Activated CD8-positive, alpha-beta T cell treated with anti-CD3 and anti-CD28 coated beads, Interleukin-2, amount 10 ng/mL, durations not matched to agents 7 days and 5 days (primary cell): ENCODE measurements around the gene CERK. TPM values are rescaled to one million over a fixed set of nuclear protein-coding genes. Genes with fewer than 3 reads are reported as not detected.

ENCODE experiments used
- ATAC-seq: fragments of 150-1000 bp; cut with Tn5 transposase; one replicate; pipeline ENCODE4 v1.10.0; 2021; ENCODE audit warnings: moderate library complexity
- CTCF ChIA-PET: fragments of 350-600 bp; sonication (Branson Sonifier 250); formaldehyde crosslinking; loops from one replicate; lab custom pipeline; 2021; ENCODE audit warnings: antibody characterized with exemption; lab: Charles Lee
- POLR2A ChIA-PET: fragments of 350-600 bp; sonication (Branson Sonifier 250); formaldehyde crosslinking; loops from one replicate; lab custom pipeline; 2021; ENCODE audit warnings: antibody characterized with exemption; lab: Charles Lee
- DNase-seq: peaks from one replicate; pipeline ENCODE4 v3.0.0-alpha.2; 2020
- H3K27ac Mint-ChIP-seq: one replicate; pipeline ENCODE4 v1.8.0; 2021; ENCODE audit warnings: mild to moderate bottlenecking, mixed read lengths
- H3K27me3 Mint-ChIP-seq: one replicate; pipeline ENCODE4 v1.8.0; 2021; ENCODE audit warnings: low read depth, mixed read lengths
- H3K36me3 Mint-ChIP-seq: one replicate; pipeline ENCODE4 v1.8.0; 2021; ENCODE audit warnings: low read depth, mixed read lengths
- H3K4me1 Mint-ChIP-seq: one replicate; pipeline ENCODE4 v1.8.0; 2021; ENCODE audit warnings: low read depth, mixed read lengths
- H3K4me3 Mint-ChIP-seq: one replicate; pipeline ENCODE4 v1.8.0; 2021; ENCODE audit warnings: mild to moderate bottlenecking, mixed read lengths
- H3K9me3 Mint-ChIP-seq: one replicate; pipeline ENCODE4 v1.8.0; 2022; ENCODE audit warnings: mixed read lengths; ENCODE audit not compliant: insufficient read depth
- total RNA-seq, 2 experiments: library from RNA; stranded (reverse); gene quantifications; one replicate each; pipeline ENCODE4 v1.2.3, GENCODE V29; 2021

Gene CERK
- total RNA-seq, 2 experiments from 2014 or later, result 61.1 to 65.6 TPM

DNA sequence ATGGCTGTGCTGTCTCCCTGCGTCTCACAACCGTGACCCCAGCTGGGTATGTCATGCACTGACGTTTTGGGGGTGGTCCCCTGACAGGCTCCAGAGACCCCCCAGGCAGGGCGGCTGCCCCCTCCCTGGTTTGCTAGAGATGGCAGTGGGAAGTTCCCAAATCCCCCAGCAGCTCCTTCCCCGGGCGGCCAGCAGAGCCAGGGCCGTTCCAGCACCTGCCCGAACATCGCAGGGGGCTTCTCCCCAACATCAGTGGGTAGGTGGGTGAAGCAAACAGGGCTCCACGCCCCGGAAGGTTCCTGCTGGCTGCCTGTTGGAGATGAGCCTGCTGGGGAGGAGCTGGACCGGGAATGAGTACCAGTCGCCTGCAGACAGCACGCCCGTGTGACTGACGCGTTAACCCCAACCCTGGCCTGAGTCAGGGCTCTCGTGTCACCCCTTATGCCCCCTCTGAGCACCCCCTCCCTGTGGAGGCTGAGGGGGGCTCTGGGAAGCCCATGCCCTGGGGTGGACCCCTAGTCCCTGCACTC lies 72.2 kb downstream of the CERK start:
- no peak overlapping the region for H3K27ac Mint-ChIP-seq
- ChIA-PET POLR2A (no interaction called here), CTCF (no interaction called here)
- H3K27me3 Mint-ChIP-seq, result no peaks in the 10 kb centered on the region
- H3K36me3 Mint-ChIP-seq, result no peaks in the 10 kb centered on the region
- no peak for DNase-seq
- ATAC-seq, result no peak
- no peak overlapping the region for H3K4me3 Mint-ChIP-seq
- no peaks in the 10 kb centered on the region for H3K9me3 Mint-ChIP-seq
- peaks cover 2% of the 10 kb centered on the region for H3K4me1 Mint-ChIP-seq

DNA sequence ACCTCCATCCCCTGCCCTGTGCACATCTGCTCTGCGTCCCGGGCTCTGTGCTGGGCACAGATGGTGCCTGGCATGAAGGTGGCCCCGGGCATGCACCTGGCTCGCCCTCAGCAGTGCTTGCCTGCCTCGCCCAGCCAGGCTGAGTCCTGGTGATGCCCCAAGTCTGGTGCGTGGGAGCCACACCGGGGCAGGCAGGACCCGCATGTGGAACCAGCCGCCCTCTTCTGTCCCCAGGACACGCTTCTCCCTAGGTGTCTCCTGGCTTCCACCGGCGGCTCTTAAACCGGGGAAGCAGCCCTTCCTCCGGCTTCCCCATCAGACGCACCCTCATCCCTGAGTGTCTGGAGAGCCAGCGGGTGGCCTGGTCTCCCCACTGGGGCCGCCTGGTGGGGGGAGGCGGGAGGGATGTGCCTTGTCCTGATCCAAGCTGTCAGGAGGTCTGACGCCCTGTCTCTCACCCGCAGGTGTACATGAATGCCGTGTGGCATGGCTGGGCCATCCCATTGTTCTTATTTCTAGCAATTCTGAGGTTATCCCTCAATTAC lies 72.8 kb downstream of the CERK start:
- Mint-ChIP-seq H3K4me3 (no peak overlapping the region), H3K36me3 (no peaks in the 10 kb centered on the region), H3K27ac (no peak overlapping the region), H3K9me3 (no peaks in the 10 kb centered on the region), H3K27me3 (no peaks in the 10 kb centered on the region), H3K4me1 (peaks cover 5% of the 10 kb centered on the region)
- no peak for ATAC-seq
- DNase-seq, result no peak
- POLR2A ChIA-PET, result no interaction called here
- CTCF ChIA-PET, result no interaction called here

DNA sequence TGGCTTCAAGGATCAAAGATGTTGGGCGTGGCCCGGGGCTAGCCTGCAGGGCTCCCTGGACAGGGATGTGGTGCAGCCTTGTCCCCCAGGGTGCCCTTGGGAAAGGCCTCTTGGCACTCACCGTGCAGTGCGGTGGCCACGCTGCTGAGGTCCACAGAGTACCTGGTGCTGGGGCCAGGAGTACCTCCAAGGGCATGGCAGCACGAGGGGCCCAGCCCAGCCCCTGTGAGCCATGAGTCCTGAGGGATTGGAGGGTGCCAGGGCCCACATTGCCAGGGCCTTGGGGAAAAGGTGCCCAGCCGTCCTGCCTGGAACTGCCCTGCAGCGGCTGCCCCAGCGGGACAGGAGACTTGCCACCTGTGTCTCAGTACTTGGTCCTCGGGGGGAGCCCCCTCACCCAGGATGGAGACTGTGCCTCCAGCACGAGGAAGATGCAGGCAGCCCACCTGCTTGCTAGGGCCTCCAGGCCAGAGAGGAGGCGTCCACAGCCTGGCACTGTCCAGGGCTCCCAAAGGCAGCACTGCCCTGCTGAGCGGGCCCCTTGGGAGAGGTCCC lies 73.7 kb downstream of the CERK start:
- Mint-ChIP-seq H3K27me3 (no peaks in the 10 kb centered on the region), H3K4me1 (peaks cover 9% of the 10 kb centered on the region), H3K4me3 (no peak overlapping the region), H3K9me3 (no peaks in the 10 kb centered on the region), H3K27ac (no peak overlapping the region), H3K36me3 (no peaks in the 10 kb centered on the region)
- ChIA-PET POLR2A (no interaction called here), CTCF (no interaction called here)
- ATAC-seq (no peak), DNase-seq (no peak)

DNA sequence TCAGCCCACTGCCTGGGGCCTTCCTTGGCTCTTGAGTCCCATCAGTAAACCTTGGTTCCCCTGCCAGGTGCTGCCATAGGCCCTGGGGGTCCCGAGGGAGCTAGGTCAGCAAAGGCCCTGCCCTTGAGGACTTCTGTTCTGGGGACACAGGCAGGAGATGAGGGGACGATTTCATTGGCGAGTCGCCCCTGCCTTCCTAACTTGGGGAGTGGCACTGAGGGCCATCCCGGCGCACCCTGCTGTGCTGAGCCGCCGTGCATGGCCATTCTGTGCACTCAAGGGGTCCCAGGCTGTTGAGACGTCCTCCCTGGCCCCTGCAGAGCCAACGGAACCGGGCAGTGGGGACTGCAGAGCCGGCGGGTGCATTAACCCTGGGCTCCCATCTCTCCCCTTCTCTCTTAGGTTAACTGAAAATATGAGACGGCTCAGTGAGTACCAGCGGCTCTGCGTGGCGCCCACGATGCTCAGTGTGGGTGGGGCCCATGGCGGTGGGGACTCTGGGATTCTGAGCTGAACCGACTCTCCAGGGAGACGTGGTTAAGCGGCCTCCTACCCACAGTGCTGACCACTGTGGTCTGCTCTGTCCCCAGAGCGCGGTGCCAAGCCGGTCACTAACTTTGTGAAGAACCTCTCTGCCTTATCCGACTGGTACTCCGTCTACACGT lies 74.5 kb downstream of the CERK start:
- peaks cover 9% of the 10 kb centered on the region for H3K4me1 Mint-ChIP-seq
- POLR2A ChIA-PET, result no interaction called here
- no peak overlapping the region for H3K27ac Mint-ChIP-seq
- no peak for DNase-seq
- CTCF ChIA-PET, result no interaction called here
- H3K9me3 Mint-ChIP-seq, result no peaks in the 10 kb centered on the region
- no peaks in the 10 kb centered on the region for H3K27me3 Mint-ChIP-seq
- H3K4me3 Mint-ChIP-seq, result no peak overlapping the region
- ATAC-seq, result no peak
- no peaks in the 10 kb centered on the region for H3K36me3 Mint-ChIP-seq

DNA sequence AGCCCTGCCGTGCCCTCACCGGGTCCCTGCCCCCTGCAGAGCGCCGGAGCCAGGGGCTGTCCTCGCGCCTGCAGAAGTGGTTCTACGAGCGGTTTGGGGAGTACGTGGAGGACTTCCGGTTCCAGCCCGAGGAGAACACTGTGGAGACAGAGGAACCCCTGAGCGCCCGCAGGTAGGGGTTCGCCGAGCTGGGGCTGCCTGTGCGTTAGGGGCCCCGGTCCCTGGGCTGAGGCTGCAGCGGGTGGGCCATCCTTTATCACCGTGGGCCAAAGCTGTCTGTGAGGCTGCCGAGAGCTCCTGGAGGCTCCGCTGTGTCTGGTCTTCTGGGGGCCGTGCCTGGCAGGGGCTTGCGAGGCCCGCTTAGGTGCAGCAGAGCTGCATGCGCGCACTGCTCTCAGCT lies 75.1 kb downstream of the CERK start:
- DNase-seq (no peak), ATAC-seq (no peak)
- Mint-ChIP-seq H3K4me1 (peaks cover 9% of the 10 kb centered on the region), H3K36me3 (no peaks in the 10 kb centered on the region), H3K27me3 (no peaks in the 10 kb centered on the region), H3K4me3 (no peak overlapping the region), H3K9me3 (no peaks in the 10 kb centered on the region), H3K27ac (no peak overlapping the region)
- ChIA-PET POLR2A (no interaction called here), CTCF (no interaction called here)

DNA sequence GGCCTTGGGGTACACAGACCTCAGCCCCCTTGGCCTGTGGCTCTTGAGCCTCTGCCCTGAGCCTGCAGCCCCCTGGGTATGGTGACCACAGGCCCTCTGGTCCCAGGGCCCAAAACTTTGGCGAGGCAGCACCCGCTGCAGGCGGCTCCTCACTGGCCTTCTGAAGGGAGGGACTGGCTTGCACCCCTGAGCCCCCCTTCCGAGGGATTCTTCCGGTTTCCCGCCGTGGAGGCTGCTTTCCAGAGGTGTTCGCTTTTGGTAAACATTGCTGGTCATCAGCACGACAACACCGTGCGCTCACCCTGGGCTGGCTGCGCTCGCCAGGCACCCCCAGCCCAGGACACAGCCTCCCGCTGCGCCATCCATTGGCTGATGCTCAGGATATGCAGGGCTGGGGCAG lies 75.8 kb downstream of the CERK start:
- ATAC-seq (no peak), DNase-seq (no peak)
- H3K9me3 Mint-ChIP-seq, result no peaks in the 10 kb centered on the region
- ChIA-PET POLR2A (no interaction called here), CTCF (no interaction called here)
- no peaks in the 10 kb centered on the region for H3K36me3 Mint-ChIP-seq
- no peak overlapping the region for H3K4me3 Mint-ChIP-seq
- H3K4me1 Mint-ChIP-seq, result peaks cover 9% of the 10 kb centered on the region
- H3K27me3 Mint-ChIP-seq, result no peaks in the 10 kb centered on the region
- H3K27ac Mint-ChIP-seq, result no peak overlapping the region

DNA sequence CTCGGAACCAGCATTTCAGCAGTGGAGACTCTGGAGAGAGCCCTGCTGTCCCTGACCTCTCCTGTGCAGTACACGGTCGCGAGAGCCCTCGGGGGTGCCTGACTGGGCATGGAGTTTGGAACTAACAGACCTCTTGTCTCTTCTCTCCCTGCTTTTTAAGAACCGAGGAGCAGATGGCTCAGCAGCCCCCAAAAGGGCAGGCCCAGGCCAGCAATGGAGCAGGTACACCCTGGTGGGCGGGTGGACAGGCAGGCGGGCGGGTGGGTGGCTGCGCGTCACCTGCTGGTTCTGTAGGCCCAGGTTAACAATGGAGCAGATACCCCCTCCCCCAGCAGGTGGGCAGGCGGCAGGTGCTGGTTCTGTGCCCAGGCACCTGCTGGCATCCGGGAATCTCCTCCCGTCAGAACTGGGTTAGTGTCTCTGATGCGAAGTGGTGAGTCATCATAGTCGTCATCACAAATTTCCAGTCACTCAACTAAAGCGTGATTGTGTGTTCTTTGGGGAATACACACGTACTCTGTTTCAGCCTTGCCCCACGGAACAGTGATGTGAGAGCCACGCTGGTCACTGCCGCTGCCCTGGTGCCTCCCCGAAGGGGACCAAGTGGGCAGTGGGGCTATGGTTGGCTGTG lies 76.7 kb downstream of the CERK start:
- Mint-ChIP-seq H3K4me3 (no peak overlapping the region), H3K4me1 (peaks cover 9% of the 10 kb centered on the region), H3K27me3 (no peaks in the 10 kb centered on the region), H3K9me3 (no peaks in the 10 kb centered on the region), H3K36me3 (no peaks in the 10 kb centered on the region), H3K27ac (no peak overlapping the region)
- DNase-seq (no peak), ATAC-seq (no peak)
- POLR2A ChIA-PET, result no interaction called here
- CTCF ChIA-PET, result no interaction called here

DNA sequence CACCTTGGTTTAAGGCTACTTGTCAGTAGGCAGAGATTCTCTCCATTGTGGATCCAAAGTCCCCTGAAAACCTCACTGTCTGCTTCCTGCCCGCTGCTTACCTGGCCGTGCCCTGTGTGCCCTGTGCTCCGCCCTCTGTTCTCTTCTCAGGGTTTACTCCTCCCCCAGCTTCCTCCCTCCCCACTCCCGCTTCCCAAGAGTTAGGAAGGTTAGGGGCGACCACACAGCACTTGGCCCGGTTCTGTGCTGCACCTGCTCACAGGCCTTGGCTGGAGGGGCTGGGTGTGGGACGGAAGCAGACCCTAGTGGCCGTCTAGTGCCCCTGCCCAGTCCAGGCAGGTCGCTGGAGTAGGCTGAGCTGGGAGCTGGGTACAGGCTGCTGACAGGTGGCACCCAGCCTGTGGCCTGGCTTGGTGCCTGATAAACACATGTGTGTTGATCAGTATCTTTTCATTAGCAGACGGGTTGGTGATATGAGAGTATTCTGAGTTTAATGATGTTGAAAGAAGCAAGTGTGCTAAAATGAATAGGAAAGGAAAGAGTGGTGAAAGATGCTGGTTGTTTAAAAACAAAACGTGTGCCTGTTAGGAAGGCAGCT lies 77.3 kb downstream of the CERK start:
- H3K27ac Mint-ChIP-seq, result no peak overlapping the region

DNA sequence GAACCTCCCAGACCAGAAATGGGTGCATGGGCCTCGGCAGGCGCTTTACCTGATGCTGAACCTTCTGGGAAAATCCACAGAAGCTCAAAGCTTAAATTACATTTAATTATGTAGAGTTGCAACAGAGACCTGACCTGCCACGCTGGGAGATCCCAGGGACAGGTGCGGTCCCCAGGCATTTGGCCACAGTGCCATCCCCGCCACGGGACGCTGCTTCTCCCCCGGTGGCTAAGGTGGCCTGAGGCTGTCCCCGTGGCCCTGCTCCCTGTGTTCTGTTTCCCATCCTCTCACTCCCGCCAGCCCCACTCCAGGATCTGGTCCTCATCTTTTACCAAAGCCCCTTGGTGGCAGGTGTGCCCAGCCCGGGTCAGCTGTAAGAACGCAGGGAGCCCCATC lies 78.3 kb downstream of the CERK start:
- H3K27ac Mint-ChIP-seq, result no peak overlapping the region
- H3K4me1 Mint-ChIP-seq, result peaks cover 9% of the 10 kb centered on the region
- no peak for DNase-seq
- CTCF ChIA-PET, result no interaction called here
- no peak overlapping the region for H3K4me3 Mint-ChIP-seq
- POLR2A ChIA-PET, result no interaction called here
- no peaks in the 10 kb centered on the region for H3K9me3 Mint-ChIP-seq
- H3K27me3 Mint-ChIP-seq, result no peaks in the 10 kb centered on the region
- no peaks in the 10 kb centered on the region for H3K36me3 Mint-ChIP-seq
- no peak for ATAC-seq

More for the DNA sequence above, 77.3 kb downstream of the CERK start:
- POLR2A ChIA-PET, result no interaction called here
- DNase-seq (no peak), ATAC-seq (no peak)
- Mint-ChIP-seq H3K4me1 (peaks cover 9% of the 10 kb centered on the region), H3K36me3 (no peaks in the 10 kb centered on the region), H3K27me3 (no peaks in the 10 kb centered on the region), H3K4me3 (no peak overlapping the region), H3K9me3 (no peaks in the 10 kb centered on the region)
- CTCF ChIA-PET, result no interaction called here

DNA sequence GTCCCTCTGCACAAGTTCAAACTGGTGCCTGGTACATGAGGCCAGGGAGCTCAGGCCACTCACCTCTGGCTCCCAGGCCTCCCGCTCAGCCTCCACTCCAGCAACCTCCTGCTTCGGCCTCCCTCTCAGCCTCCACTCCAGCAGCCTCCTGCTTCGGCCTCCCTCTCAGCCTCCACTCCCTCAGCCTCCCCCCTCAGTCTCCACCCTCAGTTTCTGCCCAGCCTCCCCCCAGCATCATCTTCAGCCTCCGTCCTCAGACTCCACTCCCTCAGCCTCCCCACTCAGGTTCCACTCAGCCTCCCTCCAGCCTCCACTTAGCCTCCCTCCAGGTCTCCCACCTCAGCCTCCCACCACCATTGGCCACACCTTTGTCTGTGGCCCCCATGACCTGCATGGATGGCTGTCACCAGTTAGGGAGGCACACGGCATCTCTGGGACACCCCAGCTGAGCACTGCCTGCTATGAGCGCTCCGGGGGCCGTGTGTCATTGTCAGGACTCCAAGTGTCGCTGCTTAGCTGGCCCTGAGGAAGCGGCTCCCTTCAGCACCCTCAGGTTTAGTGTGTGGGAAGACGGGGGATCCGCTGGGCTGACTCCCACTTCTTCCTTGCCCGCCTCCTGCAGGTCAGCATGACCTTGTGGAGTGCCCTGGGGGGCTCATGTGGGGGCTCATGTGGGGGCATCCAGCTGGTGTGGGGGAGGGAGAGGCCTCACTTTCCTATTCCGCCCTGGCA lies 78.8 kb downstream of the CERK start:
- no peak for ATAC-seq
- Mint-ChIP-seq H3K27ac (no peak overlapping the region), H3K36me3 (no peaks in the 10 kb centered on the region), H3K4me1 (peaks cover 11% of the 10 kb centered on the region), H3K27me3 (no peaks in the 10 kb centered on the region), H3K4me3 (no peak overlapping the region), H3K9me3 (no peaks in the 10 kb centered on the region)
- CTCF ChIA-PET, result no interaction called here
- POLR2A ChIA-PET, result no interaction called here
- no peak for DNase-seq

DNA sequence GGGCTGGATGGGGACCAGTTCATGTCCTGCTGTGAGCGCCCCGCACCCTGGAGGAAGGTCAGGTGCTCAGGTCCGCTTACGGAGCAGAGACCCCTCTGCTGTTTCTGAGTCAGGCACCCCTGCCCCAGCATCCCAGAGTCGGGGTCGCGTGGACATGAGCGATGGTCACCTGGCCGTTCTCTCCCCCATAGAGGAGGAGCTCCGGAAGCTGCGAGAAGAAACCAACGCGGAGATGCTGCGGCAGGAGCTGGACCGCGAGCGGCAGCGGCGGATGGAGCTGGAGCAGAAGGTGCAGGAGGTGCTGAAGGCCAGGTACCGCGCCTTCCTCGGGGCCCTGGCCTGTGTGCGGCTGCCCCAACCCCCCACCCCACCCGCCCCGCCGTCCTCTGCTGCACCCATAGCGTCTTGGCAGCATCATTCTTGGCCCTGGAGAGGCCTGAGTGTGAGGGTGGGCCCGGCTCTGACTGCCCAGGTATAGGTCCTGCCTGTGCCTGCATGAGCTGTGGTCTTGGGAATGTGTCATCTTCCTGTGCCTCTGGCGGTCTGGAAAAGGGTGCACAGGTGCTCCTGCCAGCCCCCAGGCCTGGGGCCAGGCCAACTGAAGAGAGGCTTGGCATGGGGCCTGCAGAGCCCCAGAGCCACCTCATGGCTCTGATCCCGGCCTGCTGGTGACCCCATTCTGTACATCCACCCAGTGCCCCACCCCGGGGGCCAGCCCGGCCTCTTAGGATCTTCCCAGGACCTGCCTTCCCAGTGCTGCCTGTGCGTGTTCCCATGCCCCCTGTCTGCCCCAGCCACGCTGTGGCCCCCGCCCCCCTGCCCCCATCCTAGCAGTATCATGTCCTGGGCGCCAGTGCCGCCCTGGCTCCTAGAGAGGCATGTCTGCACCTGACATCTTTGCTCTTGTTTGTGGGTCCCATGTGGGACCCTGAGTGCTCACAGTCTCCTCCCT lies 79.8 kb downstream of the CERK start:
- no peak overlapping the region for H3K27ac Mint-ChIP-seq

More for the DNA sequence above, 79.8 kb downstream of the CERK start:
- H3K36me3 Mint-ChIP-seq, result no peaks in the 10 kb centered on the region
- H3K9me3 Mint-ChIP-seq, result no peaks in the 10 kb centered on the region
- ChIA-PET CTCF (interaction anchor here (2.0 kb wide), 1 partner anchor 95 kb away, joined by 4 read pairs; no protein-coding TSS in a partner anchor), POLR2A (no interaction called here)
- DNase-seq (no peak), ATAC-seq (no peak)
- no peak overlapping the region for H3K4me3 Mint-ChIP-seq
- H3K4me1 Mint-ChIP-seq, result peaks cover 18% of the 10 kb centered on the region
- H3K27me3 Mint-ChIP-seq, result no peaks in the 10 kb centered on the region
